ENCODE measurements around the gene BACE1.

The BACE1 gene

GRCh38 chr11:117316197-117316961 is at the start of gene BACE1:
TSS of gene BACE1 (minus strand) at chr11:117316256. CDS start at chr11:117315795, 461 bp downstream.
- no peak for DNase-seq

DNA sequence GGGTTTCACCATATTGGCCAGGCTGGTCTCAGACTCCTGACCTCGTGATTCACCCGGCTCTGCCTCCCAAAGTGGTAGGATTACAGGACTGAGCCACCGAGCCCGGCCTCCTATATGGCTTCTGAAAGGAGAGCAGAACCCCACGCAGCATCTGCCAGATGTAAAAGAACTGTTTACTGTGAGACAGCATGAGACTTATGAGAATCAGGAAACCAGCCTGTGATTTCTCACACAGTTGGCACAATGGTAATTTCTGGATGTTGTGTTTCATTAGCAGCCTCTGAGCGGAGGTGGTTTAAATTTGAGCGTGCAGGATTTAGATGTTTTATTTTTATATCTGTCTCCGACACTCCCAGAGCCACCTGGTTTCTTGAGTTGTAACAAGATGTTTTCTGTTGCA is 45.4 kb upstream of the BACE1 start:
- no peak for DNase-seq

DNA sequence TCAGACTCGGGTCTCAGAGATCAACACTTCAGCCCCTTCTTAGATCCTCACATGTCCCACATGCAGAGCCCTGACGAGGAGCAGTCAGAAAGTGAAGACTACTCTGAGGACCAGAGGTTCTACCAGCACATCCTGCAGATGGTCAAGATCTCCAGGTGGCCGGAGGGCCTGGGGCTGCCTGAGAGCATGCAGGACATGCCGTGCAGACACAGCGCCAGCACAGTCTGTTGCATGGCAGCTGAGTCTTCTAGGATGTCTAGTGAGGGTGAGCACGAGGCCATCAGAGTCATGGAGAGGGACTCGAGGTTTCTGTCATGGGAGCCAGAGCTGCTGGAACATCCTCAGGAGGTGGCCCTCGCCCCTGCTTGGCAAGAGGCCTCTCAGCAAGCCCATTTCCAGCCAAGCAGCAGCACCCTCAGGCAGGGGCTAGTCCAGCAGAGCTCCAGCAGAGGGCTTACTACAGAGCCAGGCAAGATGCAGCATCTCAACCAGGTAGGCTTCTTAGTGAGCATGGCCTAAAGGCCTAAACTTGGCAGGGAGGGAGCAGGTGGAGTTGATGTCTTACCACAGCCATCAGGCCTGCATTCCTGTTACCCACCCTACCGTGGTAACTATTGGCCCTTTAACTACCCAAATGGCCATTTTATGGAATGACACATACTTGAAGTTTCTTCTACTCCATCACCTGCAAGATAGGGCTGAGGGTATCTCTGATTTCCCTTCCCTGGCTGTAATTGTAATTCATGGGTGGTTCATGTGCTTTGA is 40.3 kb upstream of the BACE1 start:
- DNase-seq, result no peak

DNA sequence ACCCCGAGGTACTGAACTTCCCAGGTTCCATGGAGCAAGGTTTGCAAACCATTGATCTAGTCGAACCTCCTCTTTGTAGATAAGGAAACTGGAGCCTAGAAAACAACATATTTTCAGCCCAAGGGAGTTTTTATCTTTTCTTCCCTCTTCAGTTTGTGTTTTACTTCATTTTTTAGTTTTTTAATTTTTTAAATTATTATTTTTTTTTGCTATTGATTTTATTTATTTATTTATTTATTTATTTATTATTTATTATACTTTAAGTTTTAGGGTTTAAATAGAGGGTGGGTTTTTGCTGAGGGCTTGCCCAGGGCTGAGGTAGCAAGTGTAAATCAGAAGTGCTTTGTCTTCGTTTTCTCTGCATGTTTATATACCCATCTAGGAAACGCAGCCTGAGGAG is 38.5 kb upstream of the BACE1 start:
- DNase-seq, result no peak

GRCh38 chr11:117345039-117345438 is 29.0 kb upstream of the BACE1 start:
- no peak for DNase-seq

- no peak for DNase-seq
These were observed 21.0 kb upstream of the BACE1 start for GRCh38 chr11:117337076-117337475.

GRCh38 chr11:117335399-117335798 is 19.3 kb upstream of the BACE1 start:
- no peak for DNase-seq

- DNase-seq, result no peak
These were observed 18.8 kb upstream of the BACE1 start for GRCh38 chr11:117334896-117335295.

GRCh38 chr11:117333917-117334316 is 17.9 kb upstream of the BACE1 start:
- DNase-seq, result no peak

DNA sequence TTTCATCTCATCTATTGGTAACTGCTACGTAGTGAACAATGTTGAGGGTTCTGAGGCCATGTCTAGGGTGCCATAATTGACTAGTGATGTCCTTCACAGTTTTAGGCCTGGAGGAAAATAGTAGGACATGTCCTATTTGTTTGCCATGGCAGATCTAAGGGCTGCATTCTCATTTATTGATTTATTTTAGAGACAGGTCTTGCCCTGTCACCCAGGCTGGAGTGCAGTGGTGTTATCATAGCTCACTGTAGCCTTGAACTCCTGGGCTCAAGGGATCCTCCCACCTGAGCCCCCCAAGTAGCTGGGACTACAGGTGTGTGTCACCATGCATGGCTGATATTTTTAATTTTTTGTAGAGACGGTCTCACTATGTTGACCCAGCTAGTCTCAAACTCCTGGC is 16.8 kb upstream of the BACE1 start:
- DNase-seq, result no peak

DNA sequence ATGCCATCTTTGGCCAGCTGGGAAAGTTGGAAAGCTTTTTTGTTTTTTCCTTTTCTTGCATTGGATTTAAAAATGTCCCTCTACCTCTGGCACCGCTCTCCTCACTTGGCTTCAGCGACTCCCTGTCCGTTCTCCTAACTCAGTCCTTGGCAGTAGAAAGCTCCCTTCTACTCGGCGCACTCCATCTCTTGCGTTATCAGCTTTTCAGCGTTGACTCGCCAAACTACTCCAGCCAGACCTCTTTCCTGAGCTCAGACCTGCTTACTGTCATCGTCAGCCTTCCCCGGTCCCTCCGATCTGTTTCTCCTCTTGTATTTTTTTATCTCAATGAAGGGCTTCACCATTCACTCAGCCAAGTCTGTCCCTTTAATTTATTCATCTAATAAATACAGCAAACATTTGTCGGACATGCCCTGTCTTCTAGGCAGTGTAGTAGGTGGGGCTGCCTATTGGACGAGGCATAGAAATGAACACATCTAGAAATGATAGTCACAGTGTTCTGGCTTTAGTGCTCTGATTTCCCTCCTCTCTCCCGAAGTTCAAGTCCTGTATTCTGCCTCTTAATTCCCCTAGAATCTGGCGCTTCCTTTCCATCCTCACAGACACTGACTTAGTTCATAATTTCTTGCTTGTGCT is 12.4 kb upstream of the BACE1 start:
- DNase-seq, result no peak

DNA sequence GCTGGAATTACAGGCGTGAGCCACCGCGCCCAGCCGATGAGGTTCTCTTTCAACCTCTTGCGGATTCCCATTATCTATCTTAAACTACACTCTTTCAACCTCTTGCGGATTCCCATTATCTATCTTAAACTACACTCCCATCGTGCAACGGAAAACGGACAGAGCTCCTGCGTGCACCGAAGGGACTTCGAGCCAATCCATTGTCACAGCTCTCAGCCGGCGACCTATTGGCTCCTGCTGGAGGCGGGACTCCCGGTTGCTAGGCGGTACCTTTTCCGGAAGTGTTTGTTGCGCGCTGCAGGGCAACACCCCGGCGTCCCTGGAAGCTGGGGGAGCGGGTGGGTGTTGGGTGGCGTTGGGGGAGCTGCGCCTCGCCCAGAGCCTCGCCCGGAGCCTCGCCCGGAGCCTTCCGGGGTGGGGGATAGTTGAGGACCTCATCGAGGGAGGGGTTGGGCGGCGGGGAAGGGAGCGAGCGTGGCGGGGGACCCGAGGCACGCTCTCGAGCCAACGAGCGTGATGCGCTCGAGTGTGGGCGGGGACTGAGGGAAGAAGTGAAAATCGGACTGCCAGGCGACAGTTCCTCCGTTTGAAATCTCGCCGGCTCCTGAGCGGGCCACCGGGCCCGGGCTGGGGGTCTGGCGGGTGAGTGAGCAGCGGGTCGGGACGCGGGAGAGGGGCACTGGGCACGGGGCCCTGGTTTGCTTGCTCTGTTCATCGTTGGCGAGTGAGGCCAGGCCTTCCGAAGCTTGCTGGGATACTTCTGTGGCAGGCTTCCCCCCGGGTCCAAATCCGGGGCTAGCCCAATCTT is 11.7 kb upstream of the BACE1 start, which contains the start of gene CEP164:
CEP164 (plus strand) TSS at position 288 of the 808 bp plus-strand sequence. CDS start 10,733 bp downstream, outside the sequence.
- peak; percentile 98 for DNase-seq

DNA sequence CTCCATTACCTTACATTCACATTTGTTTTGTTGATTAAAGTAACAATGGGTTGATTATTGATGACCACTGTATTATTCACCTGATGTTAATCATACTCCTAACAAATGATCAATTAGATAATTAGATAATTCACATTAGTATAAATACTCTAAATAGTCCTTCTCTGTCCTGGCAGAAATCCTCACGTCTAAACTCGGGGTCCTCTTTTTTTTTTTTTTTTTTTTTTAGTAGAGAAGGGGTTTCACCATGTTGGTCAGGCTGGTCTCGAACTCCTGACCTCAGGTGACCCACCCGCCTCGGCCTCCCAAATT is 11.2 kb upstream of the BACE1 start:
- peak; percentile 42 for DNase-seq

- no peak for DNase-seq
These were observed 3.3 kb upstream of the BACE1 start for GRCh38 chr11:117319214-117319840.

GRCh38 chr11:117318738-117319137 is 2.7 kb upstream of the BACE1 start:
- DNase-seq, result no peak

DNA sequence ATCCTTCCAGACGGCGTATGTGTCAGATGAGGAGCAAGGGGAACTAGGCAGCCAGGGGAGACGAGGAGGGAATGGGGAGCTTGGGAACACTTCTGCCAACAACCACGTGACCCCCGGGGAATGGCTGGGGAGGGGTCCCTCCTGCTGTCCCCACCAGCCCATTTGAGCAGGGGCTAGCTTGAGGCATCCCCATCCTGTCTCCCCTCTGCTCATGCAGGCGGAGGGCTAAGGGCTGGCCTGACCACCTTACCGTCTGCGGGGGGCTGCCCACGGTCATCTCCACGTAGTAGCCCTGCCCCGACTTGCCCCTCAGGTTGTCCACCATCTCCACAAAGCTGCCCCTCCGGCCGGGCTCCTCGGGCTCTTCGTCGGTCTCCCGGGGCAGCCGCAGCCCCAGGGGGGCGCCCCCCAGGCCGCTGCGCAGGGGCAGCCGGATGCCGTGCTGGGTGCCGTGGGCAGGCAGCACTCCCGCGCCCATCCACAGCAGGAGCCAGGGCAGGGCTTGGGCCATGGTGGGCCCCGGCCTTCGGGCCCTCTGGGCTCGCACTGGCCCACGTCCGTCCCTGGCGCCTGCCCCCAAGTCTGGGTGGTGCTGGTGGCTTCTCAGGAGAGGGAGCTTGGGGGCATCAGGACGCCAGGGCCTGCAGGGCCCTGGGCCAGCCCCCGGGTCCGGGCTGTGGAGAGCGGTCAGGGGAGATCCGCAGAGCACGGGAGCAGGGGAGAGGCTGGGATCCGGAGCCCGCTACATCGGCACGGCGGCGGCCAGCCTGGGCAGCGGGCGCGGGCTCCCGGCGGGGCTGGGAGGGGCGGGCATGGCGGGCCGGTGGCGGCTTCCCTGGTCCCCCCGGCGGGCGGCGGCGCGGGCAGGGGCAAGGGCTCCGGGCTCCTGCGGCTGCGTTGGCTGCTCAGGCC is 515 bp downstream of the BACE1 start:
- DNase-seq, result peak; percentile 70

DNA sequence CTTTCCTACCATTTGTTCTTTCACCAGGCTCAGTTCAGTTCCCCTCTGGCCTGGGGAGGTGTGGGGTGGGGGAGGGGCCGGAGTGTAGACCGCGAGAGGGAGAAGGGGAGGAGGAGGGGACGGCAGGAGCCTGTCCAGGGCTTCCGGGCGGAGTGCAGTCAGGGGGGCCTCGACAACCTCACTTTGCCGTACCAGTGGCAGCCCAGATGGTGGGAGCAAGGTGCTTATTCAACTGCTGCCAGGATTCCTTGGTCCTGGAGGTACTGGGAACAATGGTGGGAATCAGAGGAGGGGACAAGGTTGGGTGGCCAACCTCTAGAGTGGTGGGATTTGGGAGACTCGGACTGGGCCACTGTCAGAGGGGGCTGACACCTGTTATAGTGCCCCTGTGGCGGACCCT is 1.2 kb downstream of the BACE1 start:
- no peak for DNase-seq

DNA sequence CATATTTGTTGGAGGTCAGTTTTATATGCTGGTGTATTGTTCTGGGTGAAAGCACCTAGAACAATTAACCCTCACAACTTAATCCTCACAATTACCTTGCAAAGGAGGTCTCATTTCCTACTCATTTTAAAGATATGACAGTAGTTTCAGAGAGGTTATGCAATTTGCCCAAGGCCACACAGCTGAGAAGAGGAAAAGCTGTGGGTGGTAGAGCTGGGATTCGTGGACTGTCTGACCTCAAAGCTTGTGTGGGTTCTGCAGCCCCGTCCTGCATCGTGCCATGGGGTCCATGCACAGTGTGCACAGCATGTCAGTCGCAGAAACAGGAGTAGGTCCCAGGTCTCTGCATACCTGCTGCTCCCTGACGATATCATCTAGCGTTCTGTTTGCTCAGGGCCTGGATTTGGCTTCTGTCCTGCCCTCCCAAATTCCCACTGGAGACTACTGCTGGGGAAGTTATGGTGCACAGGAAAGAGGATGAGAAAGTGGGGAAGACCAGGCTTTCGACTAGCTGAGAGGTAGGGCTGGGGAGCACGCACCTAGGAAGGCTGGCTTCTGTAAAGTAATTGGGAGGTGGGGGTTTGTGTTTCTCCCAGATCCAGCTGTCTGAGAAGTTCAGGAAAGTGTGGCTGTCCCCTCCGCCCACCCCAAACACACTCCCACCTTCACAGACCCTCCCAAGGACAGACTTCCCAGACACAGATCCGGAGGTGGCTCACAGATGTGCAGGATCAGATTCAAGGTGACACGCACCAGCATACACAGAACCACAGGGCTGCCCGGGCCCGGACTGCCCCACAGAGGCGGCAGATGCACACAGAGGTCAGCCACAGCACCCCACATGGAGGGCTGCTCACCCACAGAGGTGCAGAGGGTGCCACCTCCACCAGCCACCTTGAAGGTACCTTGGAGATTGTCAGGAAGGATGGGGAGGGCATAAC is 2.0 kb downstream of the BACE1 start:
- DNase-seq, result no peak

- no peak for DNase-seq
These were observed 3.0 kb downstream of the BACE1 start for GRCh38 chr11:117313091-117313490.

GRCh38 chr11:117309310-117309709 is 6.7 kb downstream of the BACE1 start:
- no peak for DNase-seq

All from activated effector memory CD4-positive, alpha-beta T cell treated with anti-CD3 and anti-CD28 coated beads, Interleukin-2, amount 50 U/mL, for 16 hours (primary cell).